Neuronal stem cell (in vitro differentiated cells): ENCODE results near the gene LACTBL1.
"Not testable (repeated sequence)": the region's sequence is repeated elsewhere in the genome, so short reads cannot be mapped to it uniquely, and the experiment has no call there.

ENCODE experiments used
- DNase-seq: peaks from one replicate; pipeline ENCODE4 v3.0.0-alpha.2; 2013; ENCODE audit warnings: low spot score
- H2AFZ ChIP-seq: one replicate; pipeline ENCODE4 v1.6.1; 2013; ENCODE audit warnings: mild to moderate bottlenecking, low read length, inconsistent platforms
- H2AK5ac ChIP-seq: 2 replicates; pipeline ENCODE4 v1.6.1; 2013; ENCODE audit warnings: low read depth, mild to moderate bottlenecking, inconsistent platforms, low read length, moderate library complexity, mixed read lengths
- H2BK120ac ChIP-seq: 2 replicates; pipeline ENCODE4 v1.6.1; 2013; ENCODE audit warnings: low read depth, mild to moderate bottlenecking, inconsistent platforms, low read length, moderate library complexity, mixed read lengths
- H2BK12ac ChIP-seq: one replicate; pipeline ENCODE4 v1.6.1; 2013; ENCODE audit warnings: low read length, inconsistent platforms
- H2BK15ac ChIP-seq: 2 replicates; pipeline ENCODE4 v1.6.1; 2013; ENCODE audit warnings: mild to moderate bottlenecking, low read length, inconsistent platforms, mixed read lengths
- H2BK5ac ChIP-seq: one replicate; pipeline ENCODE4 v1.6.1; 2013; ENCODE audit warnings: inconsistent platforms, mild to moderate bottlenecking, low read length, moderate library complexity
- H3K14ac ChIP-seq: one replicate; pipeline ENCODE4 v1.6.1; 2013; ENCODE audit warnings: low read length, inconsistent platforms
- H3K18ac ChIP-seq: 2 replicates; pipeline ENCODE4 v1.6.1; 2013; ENCODE audit warnings: low read length, inconsistent platforms
- H3K23ac ChIP-seq: 2 replicates; pipeline ENCODE4 v1.6.1; 2013; ENCODE audit warnings: low read depth, mild to moderate bottlenecking, mixed read lengths, low read length, inconsistent platforms; ENCODE audit not compliant: poor library complexity
- H3K27ac ChIP-seq: replicated peaks from 3 replicates; pipeline ENCODE4 v1.5.1; 2013; ENCODE audit warnings: low read length, inconsistent platforms
- H3K27me3 ChIP-seq, 3 experiments: 2 replicates each; pipeline ENCODE4 v1.6.1; 2013; ENCODE audit warnings: low read length in 3 of 3, mild to moderate bottlenecking in 2 of 3, inconsistent platforms in 1 of 3, low read depth in 1 of 3, mixed read lengths in 1 of 3, moderate library complexity in 1 of 3; ENCODE audit not compliant: control insufficient read depth in 3 of 3, insufficient read depth in 3 of 3
- H3K36me3 ChIP-seq, 2 donors: replicated peaks in 1 of 2; 2 replicates each; pipeline ENCODE4 v1.6.1; 2013; ENCODE audit warnings: low read length in 2 of 2; ENCODE audit not compliant: control insufficient read depth in 2 of 2, insufficient read depth in 2 of 2
- H3K4ac ChIP-seq: 2 replicates; pipeline ENCODE4 v1.6.1; 2013; ENCODE audit warnings: inconsistent platforms, mild to moderate bottlenecking, low read length, moderate library complexity
- H3K4me1 ChIP-seq, 2 donors: 1 replicate in 1 of 2; 2 replicates in 1 of 2; pipeline ENCODE4 v1.6.1; 2013; ENCODE audit warnings: low read length in 2 of 2, low read depth in 1 of 2; ENCODE audit not compliant: control insufficient read depth in 2 of 2, insufficient read depth in 1 of 2
- H3K4me2 ChIP-seq: one replicate; pipeline ENCODE4 v1.6.1; 2013; ENCODE audit warnings: mild to moderate bottlenecking, low read length, inconsistent platforms; ENCODE audit not compliant: insufficient read depth, poor library complexity, severe bottlenecking
- H3K4me3 ChIP-seq, 2 donors: 2 replicates each; pipeline ENCODE4 v1.5.1; 2013; ENCODE audit warnings: low read length in 2 of 2, mild to moderate bottlenecking in 2 of 2, inconsistent platforms in 1 of 2, moderate library complexity in 1 of 2
- H3K79me1 ChIP-seq: one replicate; pipeline ENCODE4 v1.6.1; 2013; ENCODE audit warnings: low read depth, mild to moderate bottlenecking, inconsistent platforms, low read length, moderate library complexity
- H3K9ac ChIP-seq: one replicate; pipeline ENCODE4 v1.6.1; 2013; ENCODE audit warnings: mild to moderate bottlenecking, low read depth, low read length, inconsistent platforms; ENCODE audit not compliant: poor library complexity
- H3K9me3 ChIP-seq, 2 donors: replicated peaks in 1 of 2; 2 replicates each; pipeline versions ENCODE3 to v1.6.1; 2013; ENCODE audit warnings: low read length in 2 of 2, mild to moderate bottlenecking in 2 of 2, inconsistent platforms in 1 of 2, low read depth in 1 of 2, mixed read lengths in 1 of 2, moderate library complexity in 1 of 2; ENCODE audit not compliant: control insufficient read depth in 2 of 2, insufficient read depth in 1 of 2
- H4K8ac ChIP-seq: one replicate; pipeline ENCODE4 v1.6.1; 2013; ENCODE audit warnings: low read depth, mild to moderate bottlenecking, inconsistent platforms, low read length, moderate library complexity
- H4K91ac ChIP-seq: one replicate; pipeline ENCODE4 v1.6.1; 2013; ENCODE audit warnings: low read length, low read depth, mild to moderate bottlenecking, inconsistent platforms; ENCODE audit not compliant: poor library complexity
- WGBS, 2 donors: extraction: QIAGEN DNeasy Blood & Tissue Kit; methylation state at CpG; one replicate each; pipeline ENCODE4 v1.1.7; 2013; ENCODE audit warnings: missing lambda C conversion rate in 2 of 2, mixed read lengths in 1 of 2; ENCODE audit not compliant: insufficient read length in 2 of 2, insufficient replicate concordance in 1 of 2; ENCODE audit errors: extremely low coverage in 2 of 2; 5-methylcytosine and 5-hydroxymethylcytosine counted together

Gene LACTBL1

GRCh38 chr1:23008901-23009300 lies 36.2 kb upstream of the LACTBL1 start:
- Histone ChIP-seq H2BK5ac (no peak overlapping the region), H3K27ac (no peak overlapping the region), H2AFZ (no peak overlapping the region), H3K36me3 (no peaks in the 10 kb centered on the region), H3K4ac (no peak overlapping the region), H4K91ac (no peak overlapping the region), H3K9me3 (peaks cover 0 to 1% of the 10 kb centered on the region in 2 donors), H2BK15ac (no peak overlapping the region), H2BK12ac (no peak overlapping the region), H4K8ac (no peak overlapping the region), H3K14ac (no peak overlapping the region), H3K27me3 (peaks cover 0 to 5% (median 0%) of the 10 kb centered on the region in 3 experiments), H3K79me1 (no peaks in the 10 kb centered on the region), H2AK5ac (no peak overlapping the region), H3K4me2 (no peak overlapping the region), H3K9ac (no peak overlapping the region), H2BK120ac (no peak overlapping the region), H3K23ac (no peak overlapping the region), H3K4me3 (no peak overlapping the region), H3K18ac (no peak overlapping the region), H3K4me1 (peaks cover 5 to 9% of the 10 kb centered on the region in 2 donors)
- WGBS, 2 donors, result no CpG with 5 or more reads among the region's 2 CpGs
- DNase-seq, result no peak

GRCh38 chr1:23007106-23007505 lies 34.4 kb upstream of the LACTBL1 start:
- WGBS, 2 donors, result no CpG with 5 or more reads among the region's 4 CpGs
- no peaks in the 10 kb centered on the region for H3K36me3 ChIP-seq
- H2BK5ac ChIP-seq, result no peak overlapping the region
- H3K23ac ChIP-seq, result no peak overlapping the region
- H4K8ac ChIP-seq, result no peak overlapping the region
- no peak overlapping the region for H3K18ac ChIP-seq
- no peak overlapping the region for H3K9ac ChIP-seq
- peaks cover 0 to 5% of the 10 kb centered on the region in 2 donors for H3K4me1 ChIP-seq
- no peak overlapping the region for H3K27ac ChIP-seq
- peaks cover 0 to 1% of the 10 kb centered on the region in 2 donors for H3K9me3 ChIP-seq
- no peak overlapping the region for H4K91ac ChIP-seq
- H2AK5ac ChIP-seq, result no peak overlapping the region
- no peak overlapping the region for H2BK120ac ChIP-seq
- no peak overlapping the region for H3K4me2 ChIP-seq
- H3K14ac ChIP-seq, result no peak overlapping the region
- H2AFZ ChIP-seq, result no peak overlapping the region
- no peak overlapping the region for H3K4me3 ChIP-seq
- no peak overlapping the region for H2BK15ac ChIP-seq
- no peak for DNase-seq
- H3K79me1 ChIP-seq, result no peaks in the 10 kb centered on the region
- no peak overlapping the region for H3K4ac ChIP-seq
- peaks cover 0 to 10% (median 0%) of the 10 kb centered on the region in 3 experiments for H3K27me3 ChIP-seq
- H2BK12ac ChIP-seq, result no peak overlapping the region

GRCh38 chr1:23004769-23005168 lies 32.1 kb upstream of the LACTBL1 start:
- H3K79me1 ChIP-seq, H3K18ac ChIP-seq, H2BK15ac ChIP-seq, H3K27ac ChIP-seq, H3K9me3 ChIP-seq, H3K4me3 ChIP-seq, DNase-seq, H3K4me1 ChIP-seq, H2BK120ac ChIP-seq, H2AK5ac ChIP-seq, H3K36me3 ChIP-seq, H2AFZ ChIP-seq, H2BK5ac ChIP-seq, H4K91ac ChIP-seq, H2BK12ac ChIP-seq, H3K23ac ChIP-seq, H4K8ac ChIP-seq, H3K4ac ChIP-seq, H3K14ac ChIP-seq, H3K9ac ChIP-seq, H3K4me2 ChIP-seq: not testable (repeated sequence)
- no CpG with 5 or more reads among the region's 3 CpGs for WGBS, 2 donors
- H3K27me3 ChIP-seq, result peaks cover 0 to 20% (median 0%) of the 10 kb centered on the region in 3 experiments

GRCh38 chr1:23004112-23004511 lies 31.4 kb upstream of the LACTBL1 start:
- H2AFZ ChIP-seq, result no peak overlapping the region
- no peaks in the 10 kb centered on the region for H3K79me1 ChIP-seq
- no peak overlapping the region for H2BK5ac ChIP-seq
- no peak overlapping the region for H3K4ac ChIP-seq
- H3K4me2 ChIP-seq, result no peak overlapping the region
- H3K36me3 ChIP-seq, result no peaks in the 10 kb centered on the region
- peaks cover 0 to 5% of the 10 kb centered on the region in 2 donors for H3K4me1 ChIP-seq
- no peak overlapping the region for H3K23ac ChIP-seq
- H2BK15ac ChIP-seq, result no peak overlapping the region
- no peak overlapping the region for H2AK5ac ChIP-seq
- no peak overlapping the region for H3K18ac ChIP-seq
- H3K9ac ChIP-seq, result no peak overlapping the region
- peaks cover 0 to 20% (median 0%) of the 10 kb centered on the region in 3 experiments for H3K27me3 ChIP-seq
- H3K14ac ChIP-seq, result no peak overlapping the region
- no peak overlapping the region for H2BK120ac ChIP-seq
- no peak overlapping the region for H4K8ac ChIP-seq
- no peak overlapping the region for H3K4me3 ChIP-seq
- WGBS, 2 donors, result no CpG with 5 or more reads among the region's 3 CpGs
- H2BK12ac ChIP-seq, result no peak overlapping the region
- H4K91ac ChIP-seq, result no peak overlapping the region
- no peak for DNase-seq
- H3K9me3 ChIP-seq, result peaks cover 0 to 1% of the 10 kb centered on the region in 2 donors
- H3K27ac ChIP-seq, result no peak overlapping the region
